PFSK-1 (cell line): ENCODE data around the gene AHDC1.

Experiments
- SIN3A ChIP-seq: IDR thresholded peaks from 2 replicates; pipeline ENCODE4 v1.6.1; 2012; ENCODE audit warnings: mild to moderate bottlenecking, low read length, moderate library complexity, borderline replicate concordance; ENCODE audit not compliant: insufficient read depth
- TAF1 ChIP-seq: IDR thresholded peaks from 2 replicates; pipeline ENCODE4 v1.6.1; 2012; ENCODE audit warnings: low read length, control low read depth, borderline replicate concordance; ENCODE audit not compliant: insufficient read depth

DNA sequence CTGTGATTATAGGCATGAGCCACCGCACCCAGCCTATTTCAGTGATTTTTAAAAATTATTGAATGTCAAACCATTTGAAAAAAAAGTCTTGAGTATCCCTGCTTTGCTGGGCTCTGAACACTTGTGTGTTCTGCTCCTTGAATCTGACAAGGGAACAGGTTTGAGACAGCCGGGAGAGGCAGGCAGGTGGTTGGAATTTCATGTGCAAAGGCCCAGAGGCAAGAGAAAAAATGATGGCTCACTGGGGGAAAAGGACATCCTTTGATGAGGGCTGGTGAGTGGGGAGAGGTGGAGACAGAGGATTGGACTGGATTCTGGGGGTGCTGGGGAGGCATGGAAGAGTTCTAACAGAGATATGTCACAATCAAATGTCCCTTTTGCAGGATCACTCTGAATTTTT is 100.9 kb downstream of the AHDC1 start:
- no peak for TF ChIP-seq SIN3A
- TF ChIP-seq TAF1: no peak
